GM21786 (cell line): ENCODE measurements around the gene CD74.

Experiments used
- ATAC-seq: cut with Tn5 transposase; IDR thresholded peaks from one replicate; pipeline ENCODE4 v1.9.1; 2021; ENCODE audit not compliant: unreplicated experiment

CD74 gene

GRCh38 chr5:150397782-150398721 lies 14.7 kb downstream of the CD74 start:
- no peak for ATAC-seq

- ATAC-seq = no peak
These were observed 15.4 kb downstream of the CD74 start for GRCh38 chr5:150397146-150397781.

GRCh38 chr5:150396267-150396666 lies 16.4 kb downstream of the CD74 start:
- no peak for ATAC-seq

GRCh38 chr5:150395688-150395975 lies 17.1 kb downstream of the CD74 start:
- no peak for ATAC-seq

GRCh38 chr5:150394912-150395687 lies 17.6 kb downstream of the CD74 start:
- no peak for ATAC-seq

- ATAC-seq = no peak
These were observed 18.6 kb downstream of the CD74 start for GRCh38 chr5:150394131-150394530.

- no peak for ATAC-seq
These were observed 19.5 kb downstream of the CD74 start for GRCh38 chr5:150393096-150393645.

GRCh38 chr5:150392680-150393079 lies 20.0 kb downstream of the CD74 start:
- ATAC-seq = no peak

- ATAC-seq = no peak
These were observed 20.7 kb downstream of the CD74 start for GRCh38 chr5:150391986-150392385.

- no peak for ATAC-seq
These were observed 21.5 kb downstream of the CD74 start for GRCh38 chr5:150391064-150391834.

GRCh38 chr5:150389531-150390266 lies 23.0 kb downstream of the CD74 start:
- no peak for ATAC-seq

GRCh38 chr5:150386024-150386855 lies 26.5 kb downstream of the CD74 start:
- no peak for ATAC-seq

- ATAC-seq = no peak
These were observed 28.0 kb downstream of the CD74 start for GRCh38 chr5:150384701-150385100.

- no peak for ATAC-seq
These were observed 34.6 kb downstream of the CD74 start for GRCh38 chr5:150377964-150378694.

GRCh38 chr5:150376799-150377771 lies 35.6 kb downstream of the CD74 start:
- no peak for ATAC-seq

- ATAC-seq = no peak
These were observed 38.1 kb downstream of the CD74 start for GRCh38 chr5:150374651-150375050.

GRCh38 chr5:150372639-150373038 lies 40.1 kb downstream of the CD74 start:
- ATAC-seq = no peak
